Measurements from ENCODE around the gene KIAA0408.

Gene KIAA0408

GRCh38 chr6:127459231-127459641, at the start of gene KIAA0408:
KIAA0408 (minus strand) TSS chr6:127459389; CDS start chr6:127453981, 5,408 bp downstream.
- Histone ChIP-seq H3K27me3 (ENCODE audit: insufficient read depth, insufficient read length) (no peaks in the 10 kb centered on the region), H3K9me3 (ENCODE audit: insufficient read depth, low read length) (no peaks in the 10 kb centered on the region), H3K4me3 (ENCODE audit: insufficient read length, low read depth) (no peak within 1 kb of the TSS), H3K36me3 (ENCODE audit: insufficient read depth, insufficient read length, low read length) (no peaks in the 10 kb centered on the region), H3K9ac (ENCODE audit: insufficient read length, low read depth) (no peak within 1 kb of the TSS), H3K4me1 (ENCODE audit: insufficient read depth, insufficient read length) (no peaks in the 10 kb centered on the region)
- no peak for TF ChIP-seq YY1 (IDR thresholded peaks at IDR 0.05; ENCODE audit: insufficient read depth, insufficient read length)
- TF ChIP-seq ZNF274 (IDR thresholded peaks at IDR 0.05; ENCODE audit: low read depth, low read length) = no peak
- no peak for TF ChIP-seq SUZ12 (IDR thresholded peaks at IDR 0.05; ENCODE audit: extremely low read depth, insufficient read depth, insufficient read length)
- peak; percentile 23 for DNase-seq (ENCODE audit: low read depth, low spot score)

- TF ChIP-seq YY1 (IDR thresholded peaks at IDR 0.05; ENCODE audit: insufficient read depth, insufficient read length) = no peak
- no peak for TF ChIP-seq ZNF274 (IDR thresholded peaks at IDR 0.05; ENCODE audit: low read depth, low read length)
- TF ChIP-seq SUZ12 (IDR thresholded peaks at IDR 0.05; ENCODE audit: extremely low read depth, insufficient read depth, insufficient read length) = no peak
- H3K27me3 ChIP-seq (ENCODE audit: insufficient read depth, insufficient read length) = no peaks in the 10 kb centered on the region
- H3K36me3 ChIP-seq (ENCODE audit: insufficient read depth, insufficient read length, low read length) = peaks cover 9% of the 10 kb centered on the region
- H3K4me3 ChIP-seq (ENCODE audit: insufficient read length, low read depth) = no peak overlapping the region
- H3K4me1 ChIP-seq (ENCODE audit: insufficient read depth, insufficient read length) = no peaks in the 10 kb centered on the region
- H3K9ac ChIP-seq (ENCODE audit: insufficient read length, low read depth) = no peak overlapping the region
- H3K9me3 ChIP-seq (ENCODE audit: insufficient read depth, low read length) = no peaks in the 10 kb centered on the region
- DNase-seq (ENCODE audit: low read depth, low spot score) = no peak
Measured at GRCh38 chr6:127506894-127507293, 47.7 kb upstream of the KIAA0408 start.

- DNase-seq (ENCODE audit: low read depth, low spot score) = no peak
Measured at GRCh38 chr6:127503022-127503421, 43.8 kb upstream of the KIAA0408 start.

GRCh38 chr6:127497410-127497809, 38.2 kb upstream of the KIAA0408 start:
- Histone ChIP-seq H3K9me3 (ENCODE audit: insufficient read depth, low read length) (no peaks in the 10 kb centered on the region), H3K4me3 (ENCODE audit: insufficient read length, low read depth) (no peak overlapping the region), H3K9ac (ENCODE audit: insufficient read length, low read depth) (no peak overlapping the region), H3K36me3 (ENCODE audit: insufficient read depth, insufficient read length, low read length) (no peaks in the 10 kb centered on the region), H3K27me3 (ENCODE audit: insufficient read depth, insufficient read length) (no peaks in the 10 kb centered on the region), H3K4me1 (ENCODE audit: insufficient read depth, insufficient read length) (no peaks in the 10 kb centered on the region)
- TF ChIP-seq ZNF274 (IDR thresholded peaks at IDR 0.05; ENCODE audit: low read depth, low read length) = no peak
- no peak for TF ChIP-seq YY1 (IDR thresholded peaks at IDR 0.05; ENCODE audit: insufficient read depth, insufficient read length)
- no peak for TF ChIP-seq SUZ12 (IDR thresholded peaks at IDR 0.05; ENCODE audit: extremely low read depth, insufficient read depth, insufficient read length)
- DNase-seq (ENCODE audit: low read depth, low spot score) = no peak

More at GRCh38 chr6:127503022-127503421, 43.8 kb upstream of the KIAA0408 start:
- no peaks in the 10 kb centered on the region for H3K36me3 ChIP-seq (ENCODE audit: insufficient read depth, insufficient read length, low read length)
- no peaks in the 10 kb centered on the region for H3K9me3 ChIP-seq (ENCODE audit: insufficient read depth, low read length)
- H3K4me3 ChIP-seq (ENCODE audit: insufficient read length, low read depth) = no peak overlapping the region
- no peak overlapping the region for H3K9ac ChIP-seq (ENCODE audit: insufficient read length, low read depth)
- no peaks in the 10 kb centered on the region for H3K4me1 ChIP-seq (ENCODE audit: insufficient read depth, insufficient read length)
- TF ChIP-seq SUZ12 (IDR thresholded peaks at IDR 0.05; ENCODE audit: extremely low read depth, insufficient read depth, insufficient read length) (no peak), ZNF274 (IDR thresholded peaks at IDR 0.05; ENCODE audit: low read depth, low read length) (no peak), YY1 (IDR thresholded peaks at IDR 0.05; ENCODE audit: insufficient read depth, insufficient read length) (no peak)
- no peaks in the 10 kb centered on the region for H3K27me3 ChIP-seq (ENCODE audit: insufficient read depth, insufficient read length)

- no peaks in the 10 kb centered on the region for H3K27me3 ChIP-seq (ENCODE audit: insufficient read depth, insufficient read length)
- H3K4me3 ChIP-seq (ENCODE audit: insufficient read length, low read depth) = no peak overlapping the region
- H3K9ac ChIP-seq (ENCODE audit: insufficient read length, low read depth) = no peak overlapping the region
- H3K36me3 ChIP-seq (ENCODE audit: insufficient read depth, insufficient read length, low read length) = no peaks in the 10 kb centered on the region
- no peaks in the 10 kb centered on the region for H3K9me3 ChIP-seq (ENCODE audit: insufficient read depth, low read length)
- no peaks in the 10 kb centered on the region for H3K4me1 ChIP-seq (ENCODE audit: insufficient read depth, insufficient read length)
- no peak for DNase-seq (ENCODE audit: low read depth, low spot score)
- TF ChIP-seq SUZ12 (IDR thresholded peaks at IDR 0.05; ENCODE audit: extremely low read depth, insufficient read depth, insufficient read length) = no peak
- no peak for TF ChIP-seq ZNF274 (IDR thresholded peaks at IDR 0.05; ENCODE audit: low read depth, low read length)
- no peak for TF ChIP-seq YY1 (IDR thresholded peaks at IDR 0.05; ENCODE audit: insufficient read depth, insufficient read length)
Measured at GRCh38 chr6:127496471-127496870, 37.3 kb upstream of the KIAA0408 start.

GRCh38 chr6:127494240-127494767, 35.1 kb upstream of the KIAA0408 start:
- Histone ChIP-seq H3K4me3 (ENCODE audit: insufficient read length, low read depth) (no peak overlapping the region), H3K36me3 (ENCODE audit: insufficient read depth, insufficient read length, low read length) (no peaks in the 10 kb centered on the region), H3K4me1 (ENCODE audit: insufficient read depth, insufficient read length) (no peaks in the 10 kb centered on the region), H3K27me3 (ENCODE audit: insufficient read depth, insufficient read length) (no peaks in the 10 kb centered on the region), H3K9me3 (ENCODE audit: insufficient read depth, low read length) (no peaks in the 10 kb centered on the region), H3K9ac (ENCODE audit: insufficient read length, low read depth) (no peak overlapping the region)
- no peak for TF ChIP-seq YY1 (IDR thresholded peaks at IDR 0.05; ENCODE audit: insufficient read depth, insufficient read length)
- TF ChIP-seq ZNF274 (IDR thresholded peaks at IDR 0.05; ENCODE audit: low read depth, low read length) = no peak
- no peak for TF ChIP-seq SUZ12 (IDR thresholded peaks at IDR 0.05; ENCODE audit: extremely low read depth, insufficient read depth, insufficient read length)
- no peak for DNase-seq (ENCODE audit: low read depth, low spot score)

GRCh38 chr6:127489248-127489647, 30.1 kb upstream of the KIAA0408 start:
- H3K4me1 ChIP-seq (ENCODE audit: insufficient read depth, insufficient read length) = no peaks in the 10 kb centered on the region
- no peak for TF ChIP-seq YY1 (IDR thresholded peaks at IDR 0.05; ENCODE audit: insufficient read depth, insufficient read length)
- no peak for TF ChIP-seq ZNF274 (IDR thresholded peaks at IDR 0.05; ENCODE audit: low read depth, low read length)
- no peak for TF ChIP-seq SUZ12 (IDR thresholded peaks at IDR 0.05; ENCODE audit: extremely low read depth, insufficient read depth, insufficient read length)
- no peak for DNase-seq (ENCODE audit: low read depth, low spot score)

More at GRCh38 chr6:127489248-127489647, 30.1 kb upstream of the KIAA0408 start:
- Histone ChIP-seq H3K9ac (ENCODE audit: insufficient read length, low read depth) (no peak overlapping the region), H3K27me3 (ENCODE audit: insufficient read depth, insufficient read length) (no peaks in the 10 kb centered on the region), H3K4me3 (ENCODE audit: insufficient read length, low read depth) (no peak overlapping the region), H3K9me3 (ENCODE audit: insufficient read depth, low read length) (no peaks in the 10 kb centered on the region), H3K36me3 (ENCODE audit: insufficient read depth, insufficient read length, low read length) (no peaks in the 10 kb centered on the region)

All from NT2/D1 (cell line).